Activated naive CD8-positive, alpha-beta T cell treated with anti-CD3 and anti-CD28 coated beads, Interleukin-2, amount 50 U/mL, for 24 hours (primary cell): ENCODE measurements around the gene CFDP1.
A peak's percentile ranks its signal among the peaks of the same experiment; 100 is the strongest.

Source experiments
- ATAC-seq: fragments of 150-1000 bp; cut with Tn5 transposase; one replicate; pipeline ENCODE4 v1.10.0; 2021
- DNase-seq: peaks from one replicate; pipeline ENCODE4 v3.0.0; 2021
- H3K27ac Mint-ChIP-seq: one replicate; pipeline ENCODE4 v1.8.0; 2021; ENCODE audit warnings: mild to moderate bottlenecking, mixed read lengths
- H3K27me3 Mint-ChIP-seq: one replicate; pipeline ENCODE4 v1.8.0; 2021; ENCODE audit warnings: mixed read lengths
- H3K36me3 Mint-ChIP-seq: one replicate; pipeline ENCODE4 v1.8.0; 2021; ENCODE audit warnings: low read depth, mixed read lengths
- H3K4me1 Mint-ChIP-seq: one replicate; pipeline ENCODE4 v1.8.0; 2021; ENCODE audit warnings: mixed read lengths
- H3K4me3 Mint-ChIP-seq: one replicate; pipeline ENCODE4 v1.8.0; 2021; ENCODE audit warnings: mild to moderate bottlenecking, moderate library complexity, mixed read lengths
- H3K9me3 Mint-ChIP-seq: one replicate; pipeline ENCODE4 v1.8.0; 2021; ENCODE audit warnings: mixed read lengths

The CFDP1 gene

DNA sequence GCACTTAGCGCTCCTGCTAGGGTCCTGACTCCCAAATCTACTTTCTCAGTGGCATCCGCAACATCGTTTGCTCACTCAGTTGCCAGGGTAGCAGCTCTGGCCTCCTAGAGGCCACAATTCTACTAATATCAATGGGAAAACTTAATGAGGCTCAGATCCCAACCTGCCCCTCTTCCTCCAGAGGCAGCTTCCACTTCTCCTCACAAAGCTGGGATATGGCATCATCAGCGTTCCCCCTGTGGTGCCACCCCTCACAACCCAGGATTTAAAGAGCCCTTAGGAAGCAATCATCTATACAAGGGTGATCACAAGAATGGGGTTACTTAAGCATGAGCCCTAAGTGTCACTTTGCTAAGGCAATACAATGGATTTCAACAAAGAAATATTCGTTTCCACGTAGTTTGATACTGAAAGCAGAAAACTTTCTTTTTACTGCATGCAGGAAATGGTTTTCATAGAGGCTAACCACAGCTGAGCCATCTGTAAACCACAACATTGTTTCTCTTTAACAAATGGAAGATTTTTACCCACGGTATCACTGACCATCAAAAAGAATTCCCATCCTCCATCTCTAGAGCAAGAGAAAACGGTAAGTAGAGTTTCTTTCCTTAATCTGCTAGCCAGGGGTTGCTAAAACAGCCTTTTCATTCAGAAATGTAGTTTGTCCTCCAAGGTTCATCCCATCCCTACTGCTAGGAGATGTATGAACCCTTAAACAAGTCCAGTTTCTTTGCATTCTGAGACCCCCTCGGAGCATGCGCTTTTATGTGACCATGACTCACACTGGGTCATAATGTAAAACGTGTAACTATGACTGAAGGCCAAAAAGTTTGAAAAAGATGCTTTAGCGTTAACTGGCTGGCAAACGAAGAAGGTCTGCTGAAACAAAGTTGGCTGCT is 113.5 kb downstream of the CFDP1 start:
- peaks cover 40% of the 10 kb centered on the region for H3K4me1 Mint-ChIP-seq
- H3K36me3 Mint-ChIP-seq = peaks cover 22% of the 10 kb centered on the region
- H3K9me3 Mint-ChIP-seq = no peaks in the 10 kb centered on the region
- peaks cover 7% of the 10 kb centered on the region for H3K27me3 Mint-ChIP-seq
- ATAC-seq = peak; percentile 53
- H3K27ac Mint-ChIP-seq = peak overlapping the region; percentile 50
- peak overlapping the region; percentile 12 for H3K4me3 Mint-ChIP-seq
- DNase-seq = no peak

DNA sequence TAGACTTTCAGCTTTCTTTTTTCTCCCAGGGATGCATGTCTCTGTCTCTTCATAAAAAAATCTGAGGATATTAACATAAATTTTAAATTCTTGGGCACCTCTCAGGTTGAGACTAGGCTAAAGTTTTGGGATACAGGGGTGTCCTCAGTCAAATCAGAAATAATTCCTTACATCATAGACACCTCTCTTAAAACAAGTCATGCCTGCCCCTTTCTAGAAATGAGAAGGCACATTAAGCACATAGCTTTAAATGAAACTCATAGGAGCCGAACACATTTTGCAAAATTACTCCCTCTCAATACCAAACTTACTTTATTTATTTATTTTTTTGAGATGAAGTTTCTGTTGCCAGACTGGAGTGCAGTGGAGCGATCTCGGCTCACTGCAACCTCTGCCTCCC is 114.6 kb downstream of the CFDP1 start:
- Mint-ChIP-seq H3K27me3 (peaks cover 4% of the 10 kb centered on the region), H3K4me3 (no peak overlapping the region), H3K27ac (no peak overlapping the region), H3K4me1 (peaks cover 40% of the 10 kb centered on the region), H3K9me3 (no peaks in the 10 kb centered on the region), H3K36me3 (peaks cover 19% of the 10 kb centered on the region)
- ATAC-seq = no peak
- no peak for DNase-seq

DNA sequence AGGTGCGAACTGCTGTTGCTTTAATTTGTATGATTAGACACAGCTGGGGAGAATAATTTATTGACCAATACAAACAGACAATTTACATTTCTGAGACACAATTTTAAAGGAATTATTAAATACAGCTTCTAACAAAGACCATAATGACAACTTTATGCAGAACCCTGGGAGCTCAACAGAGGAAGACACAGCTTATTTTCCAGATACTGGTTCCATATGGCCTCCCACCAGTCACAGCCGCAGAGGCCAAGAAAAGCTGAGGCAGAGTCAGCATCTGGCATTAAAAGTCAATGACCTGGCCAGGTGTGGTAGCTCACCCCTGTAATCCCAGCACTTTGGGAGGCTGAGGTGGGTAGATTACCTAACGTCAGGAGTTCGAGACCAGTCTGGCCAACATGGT is 115.8 kb downstream of the CFDP1 start:
- DNase-seq (no peak), ATAC-seq (peak; percentile 5)
- H3K27me3 Mint-ChIP-seq = peaks cover 2% of the 10 kb centered on the region
- H3K4me3 Mint-ChIP-seq = peak overlapping the region; percentile 11
- H3K36me3 Mint-ChIP-seq = peaks cover 21% of the 10 kb centered on the region
- peaks cover 40% of the 10 kb centered on the region for H3K4me1 Mint-ChIP-seq
- H3K27ac Mint-ChIP-seq = peak overlapping the region; percentile 72
- no peaks in the 10 kb centered on the region for H3K9me3 Mint-ChIP-seq

DNA sequence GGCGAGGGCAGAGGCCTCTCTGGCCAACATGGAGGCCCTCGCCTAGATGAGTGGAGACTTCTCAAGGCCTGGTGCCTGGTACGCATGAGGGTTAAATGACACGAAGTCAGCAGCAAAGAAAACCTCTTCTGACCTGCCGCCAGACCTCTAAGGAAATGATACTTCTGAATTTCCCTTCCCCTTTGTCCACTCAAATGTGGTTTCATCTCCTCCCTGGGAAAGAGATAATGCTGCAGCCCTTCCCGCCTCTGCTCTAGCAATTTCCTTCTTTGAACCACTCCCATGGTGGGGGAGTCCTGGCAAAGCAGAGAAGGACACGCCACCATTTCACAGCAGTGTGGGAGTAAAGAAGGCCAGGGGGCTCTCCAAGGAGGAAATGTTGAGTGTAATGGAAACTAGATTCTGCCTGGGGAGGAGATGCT is 116.2 kb downstream of the CFDP1 start:
- DNase-seq (peak; percentile 12), ATAC-seq (peak; percentile 58)
- H3K36me3 Mint-ChIP-seq = peaks cover 21% of the 10 kb centered on the region
- H3K9me3 Mint-ChIP-seq = no peaks in the 10 kb centered on the region
- peaks cover 2% of the 10 kb centered on the region for H3K27me3 Mint-ChIP-seq
- peak overlapping the region; percentile 72 for H3K27ac Mint-ChIP-seq
- H3K4me3 Mint-ChIP-seq = peak overlapping the region; percentile 11
- peaks cover 40% of the 10 kb centered on the region for H3K4me1 Mint-ChIP-seq

DNA sequence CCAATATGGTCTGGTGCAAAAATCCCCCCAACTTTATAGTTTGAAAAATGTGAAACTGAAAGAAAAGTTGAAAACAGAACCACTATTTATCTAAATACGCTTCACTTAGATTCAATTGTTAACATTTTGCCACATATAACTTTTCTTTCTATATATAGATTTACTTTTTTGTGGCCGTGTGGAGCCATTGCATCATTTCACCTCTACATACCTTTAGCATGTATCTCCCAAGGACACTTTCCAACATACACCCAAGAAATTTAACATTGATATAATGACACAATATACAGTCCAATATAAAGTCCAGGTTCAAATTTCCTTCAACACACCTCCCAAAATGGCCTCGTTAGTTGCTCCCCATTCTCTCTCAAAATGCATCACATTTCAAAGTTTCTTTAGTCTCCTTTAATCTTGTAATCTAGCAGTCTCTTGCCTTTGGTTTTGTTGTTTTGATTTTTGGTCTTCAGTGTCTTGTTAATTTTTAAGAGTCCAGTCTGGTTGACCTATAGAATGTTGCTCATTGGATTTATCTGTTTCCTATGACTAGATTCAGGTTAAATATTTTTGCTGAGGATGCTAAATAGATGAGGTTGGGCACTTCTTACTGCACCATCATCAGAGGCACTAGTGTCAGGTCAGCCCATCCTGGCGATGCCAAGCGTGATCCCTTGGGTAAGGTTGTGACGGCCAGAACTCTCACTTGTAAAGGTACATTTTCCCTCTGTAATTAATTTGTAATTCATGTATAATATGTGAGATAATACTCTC is 117.6 kb downstream of the CFDP1 start:
- H3K4me1 Mint-ChIP-seq = peaks cover 33% of the 10 kb centered on the region
- H3K9me3 Mint-ChIP-seq = no peaks in the 10 kb centered on the region
- no peak overlapping the region for H3K27ac Mint-ChIP-seq
- no peak for DNase-seq
- H3K27me3 Mint-ChIP-seq = peaks cover 2% of the 10 kb centered on the region
- peaks cover 21% of the 10 kb centered on the region for H3K36me3 Mint-ChIP-seq
- no peak overlapping the region for H3K4me3 Mint-ChIP-seq
- ATAC-seq = no peak

DNA sequence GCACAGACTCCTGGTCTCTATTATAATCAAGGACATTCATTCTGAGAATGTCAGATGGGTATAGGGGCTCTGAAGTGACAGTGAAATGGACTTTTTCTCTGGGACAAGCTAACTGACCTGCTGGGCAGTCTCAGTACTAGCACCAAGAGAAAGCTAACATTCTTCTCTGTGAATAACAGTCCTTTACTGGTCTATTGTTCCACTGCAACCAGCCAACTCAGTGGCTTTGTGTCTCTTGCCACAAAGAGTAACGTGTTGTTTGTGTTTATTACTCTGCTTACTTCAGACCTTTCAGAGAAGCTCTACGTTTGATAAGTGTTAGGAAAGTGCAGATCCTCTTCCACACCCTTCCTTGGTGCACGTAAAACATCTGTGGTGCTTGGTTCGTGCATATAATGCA is 120.4 kb downstream of the CFDP1 start:
- no peaks in the 10 kb centered on the region for H3K27me3 Mint-ChIP-seq
- peaks cover 10% of the 10 kb centered on the region for H3K4me1 Mint-ChIP-seq
- H3K4me3 Mint-ChIP-seq = no peak overlapping the region
- peaks cover 26% of the 10 kb centered on the region for H3K36me3 Mint-ChIP-seq
- ATAC-seq = no peak
- no peak for DNase-seq
- H3K9me3 Mint-ChIP-seq = no peaks in the 10 kb centered on the region
- H3K27ac Mint-ChIP-seq = no peak overlapping the region

DNA sequence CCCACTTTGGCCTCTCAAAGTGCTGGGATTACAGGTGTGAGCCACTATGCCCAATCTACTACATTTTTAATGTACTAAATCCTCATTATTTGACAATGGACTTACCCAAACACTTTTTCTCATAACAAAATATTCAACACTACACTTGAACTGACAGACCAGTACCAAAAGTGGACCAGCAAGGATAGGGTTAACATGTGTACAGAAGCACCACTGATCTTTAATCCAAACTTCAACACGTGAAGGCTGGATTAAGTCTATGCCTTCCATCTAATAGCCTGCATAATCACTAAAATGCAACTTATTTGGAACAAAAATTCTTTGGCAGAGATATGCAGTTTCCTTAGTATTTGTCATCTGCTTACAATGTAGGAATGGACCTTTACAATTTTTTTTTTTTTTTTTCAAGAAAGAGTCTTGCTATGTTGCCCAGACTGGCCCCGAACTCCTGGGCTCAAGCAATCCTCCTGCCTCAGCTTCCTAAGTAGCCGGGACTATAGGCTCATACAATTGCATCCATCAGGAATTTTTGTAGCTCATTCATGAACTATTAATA is 121.8 kb downstream of the CFDP1 start:
- no peaks in the 10 kb centered on the region for H3K9me3 Mint-ChIP-seq
- peaks cover 23% of the 10 kb centered on the region for H3K36me3 Mint-ChIP-seq
- ATAC-seq (no peak), DNase-seq (no peak)
- H3K27me3 Mint-ChIP-seq = no peaks in the 10 kb centered on the region
- H3K4me3 Mint-ChIP-seq = no peak overlapping the region
- H3K27ac Mint-ChIP-seq = no peak overlapping the region
- peaks cover 5% of the 10 kb centered on the region for H3K4me1 Mint-ChIP-seq

DNA sequence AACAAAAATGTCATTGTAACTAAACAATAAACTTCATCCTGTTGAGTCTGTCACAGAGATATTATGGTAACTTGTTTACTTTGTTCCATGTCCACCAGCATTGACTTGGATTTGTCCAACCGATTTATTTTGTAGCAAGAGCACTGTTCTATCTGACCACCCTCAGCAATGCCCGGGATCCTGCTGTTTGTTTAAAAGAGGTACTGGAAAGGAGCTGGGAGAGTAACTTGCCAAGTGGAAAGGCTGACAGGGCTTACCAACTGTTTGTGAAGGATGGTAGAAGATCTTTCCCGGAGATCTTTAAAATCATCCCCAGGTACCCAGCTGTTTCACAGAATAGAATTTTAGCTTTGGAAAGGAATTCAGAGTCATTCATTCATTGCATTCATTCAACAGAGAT is 122.8 kb downstream of the CFDP1 start:
- H3K4me1 Mint-ChIP-seq = peaks cover 14% of the 10 kb centered on the region
- no peak overlapping the region for H3K4me3 Mint-ChIP-seq
- peaks cover 19% of the 10 kb centered on the region for H3K36me3 Mint-ChIP-seq
- no peak for ATAC-seq
- DNase-seq = no peak
- no peak overlapping the region for H3K27ac Mint-ChIP-seq
- H3K27me3 Mint-ChIP-seq = no peaks in the 10 kb centered on the region
- H3K9me3 Mint-ChIP-seq = no peaks in the 10 kb centered on the region

DNA sequence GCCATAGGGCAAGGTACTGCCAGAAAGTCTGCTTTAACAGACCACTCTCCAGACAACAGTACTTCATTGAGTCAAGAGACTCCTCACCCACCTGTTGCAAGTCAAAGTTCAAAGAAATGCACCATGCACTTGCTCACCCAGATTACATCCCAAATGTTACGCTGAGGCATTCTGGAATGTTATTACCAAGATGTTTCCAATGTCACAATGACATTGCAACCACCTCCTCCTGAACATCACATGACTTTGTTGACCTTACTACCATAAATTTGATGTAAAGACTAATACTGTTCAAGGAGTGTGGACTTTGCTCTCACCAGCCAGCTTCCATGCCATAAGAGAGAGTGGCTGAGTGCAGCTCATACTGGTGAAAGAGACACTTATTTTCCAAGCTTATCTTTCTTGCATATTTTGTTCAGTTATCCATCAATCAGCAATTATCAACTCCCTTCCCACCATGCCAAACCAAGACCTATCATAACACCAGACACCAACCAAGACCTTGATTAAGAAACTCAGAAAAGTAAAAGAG is 123.3 kb downstream of the CFDP1 start:
- H3K27ac Mint-ChIP-seq = no peak overlapping the region
- H3K36me3 Mint-ChIP-seq = peaks cover 23% of the 10 kb centered on the region
- H3K27me3 Mint-ChIP-seq = no peaks in the 10 kb centered on the region
- no peak overlapping the region for H3K4me3 Mint-ChIP-seq
- ATAC-seq (no peak), DNase-seq (no peak)
- no peaks in the 10 kb centered on the region for H3K9me3 Mint-ChIP-seq
- H3K4me1 Mint-ChIP-seq = peaks cover 19% of the 10 kb centered on the region

DNA sequence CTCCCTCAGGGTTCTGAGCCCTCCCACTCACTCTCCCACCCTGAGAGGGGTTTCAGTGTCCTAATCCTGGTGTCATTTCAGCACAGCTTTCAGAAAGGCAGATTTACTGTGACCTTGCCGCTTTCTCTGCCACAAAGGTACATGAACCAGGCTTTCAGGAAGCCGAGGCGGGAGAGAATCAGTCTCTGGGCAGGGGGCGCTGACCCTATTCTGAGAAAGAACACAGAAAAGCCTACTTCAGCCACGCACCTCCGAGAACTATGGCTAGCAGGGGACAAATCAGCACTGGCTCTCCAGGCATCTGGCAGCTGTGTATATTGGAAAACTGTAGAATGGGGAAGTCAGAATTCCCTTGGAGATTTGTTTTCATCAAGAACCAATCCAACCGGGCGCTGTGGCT is 124.1 kb downstream of the CFDP1 start:
- no peak overlapping the region for H3K4me3 Mint-ChIP-seq
- ATAC-seq (no peak), DNase-seq (no peak)
- no peaks in the 10 kb centered on the region for H3K9me3 Mint-ChIP-seq
- peaks cover 25% of the 10 kb centered on the region for H3K4me1 Mint-ChIP-seq
- H3K36me3 Mint-ChIP-seq = peaks cover 29% of the 10 kb centered on the region
- H3K27ac Mint-ChIP-seq = no peak overlapping the region
- H3K27me3 Mint-ChIP-seq = no peaks in the 10 kb centered on the region

DNA sequence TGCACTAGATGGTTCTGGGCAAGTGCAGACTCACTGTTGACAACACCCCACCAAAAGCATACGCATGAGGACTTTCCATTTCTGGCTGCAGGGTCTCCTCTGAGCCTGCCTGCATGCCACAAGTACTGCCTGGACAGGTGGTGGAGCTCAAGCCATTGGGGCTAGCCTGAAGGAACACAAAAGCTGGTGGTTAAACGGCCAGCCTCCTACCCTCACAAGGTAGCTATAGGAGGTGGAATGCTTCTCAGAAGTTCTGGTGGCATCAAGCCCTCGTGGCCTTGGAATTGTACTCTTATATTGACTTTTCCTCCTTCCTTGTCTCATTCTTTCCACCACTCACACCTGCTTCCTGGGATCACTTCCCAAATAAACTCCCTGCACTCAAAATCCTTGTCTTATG is 125.3 kb downstream of the CFDP1 start:
- H3K4me1 Mint-ChIP-seq = peaks cover 25% of the 10 kb centered on the region
- H3K27ac Mint-ChIP-seq = no peak overlapping the region
- no peaks in the 10 kb centered on the region for H3K9me3 Mint-ChIP-seq
- H3K4me3 Mint-ChIP-seq = no peak overlapping the region
- no peak for DNase-seq
- H3K27me3 Mint-ChIP-seq = no peaks in the 10 kb centered on the region
- ATAC-seq = no peak
- peaks cover 31% of the 10 kb centered on the region for H3K36me3 Mint-ChIP-seq

DNA sequence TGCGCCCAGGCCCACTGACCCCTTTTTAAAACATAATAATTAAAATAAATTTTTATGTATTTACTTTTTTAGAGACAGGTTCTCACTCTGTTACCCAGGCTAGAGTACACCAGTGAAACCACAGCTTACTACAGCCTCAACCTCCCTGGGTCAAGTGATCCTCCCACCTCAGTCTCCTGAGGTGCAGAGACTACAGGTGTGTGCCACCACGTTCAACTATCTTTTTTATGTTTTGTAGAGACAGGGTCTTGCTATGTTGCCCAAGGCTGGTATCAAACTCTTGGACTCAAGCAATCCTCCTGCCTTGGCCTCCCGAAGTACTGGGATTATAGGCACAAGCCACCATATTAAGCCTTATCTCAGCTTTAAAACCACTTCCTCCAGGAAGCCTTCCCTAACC is 125.8 kb downstream of the CFDP1 start:
- Mint-ChIP-seq H3K36me3 (peaks cover 32% of the 10 kb centered on the region), H3K27ac (no peak overlapping the region), H3K27me3 (no peaks in the 10 kb centered on the region), H3K4me1 (peaks cover 25% of the 10 kb centered on the region), H3K4me3 (no peak overlapping the region), H3K9me3 (no peaks in the 10 kb centered on the region)
- ATAC-seq = no peak
- DNase-seq = no peak

DNA sequence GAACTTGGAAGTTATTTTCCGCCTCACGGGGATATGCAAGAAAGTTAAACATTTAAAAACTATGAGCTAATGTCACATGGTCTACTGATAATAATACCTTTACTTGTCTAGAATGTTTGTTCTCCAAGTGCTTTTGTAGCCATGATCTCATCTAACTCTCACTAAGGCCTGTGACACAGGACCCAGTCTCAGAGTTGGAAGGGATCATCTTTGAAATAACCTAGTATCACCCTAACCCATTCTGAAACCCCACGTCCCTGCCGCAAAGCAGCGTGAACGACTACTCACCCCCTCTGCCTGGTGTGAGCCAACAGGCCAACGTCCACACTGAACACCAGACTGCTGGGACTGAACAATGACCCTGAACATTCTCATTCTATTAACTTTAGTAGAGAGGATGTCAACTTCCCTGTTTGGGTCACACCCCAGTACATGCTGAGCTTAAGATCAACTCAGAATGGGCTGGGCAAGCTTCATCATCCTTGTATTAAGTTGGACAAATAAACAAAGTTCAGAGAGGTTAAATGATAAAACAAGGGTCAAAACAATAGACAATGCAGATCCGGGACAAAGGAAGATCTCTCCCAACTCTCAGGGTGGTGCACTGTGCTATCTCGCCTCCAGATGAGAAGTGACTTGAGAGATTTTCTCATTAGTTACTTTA is 127.1 kb downstream of the CFDP1 start:
- peaks cover 25% of the 10 kb centered on the region for H3K4me1 Mint-ChIP-seq
- H3K27ac Mint-ChIP-seq = peak overlapping the region; percentile 28
- ATAC-seq = no peak
- H3K9me3 Mint-ChIP-seq = no peaks in the 10 kb centered on the region
- H3K36me3 Mint-ChIP-seq = peaks cover 45% of the 10 kb centered on the region
- H3K4me3 Mint-ChIP-seq = no peak overlapping the region
- no peak for DNase-seq
- no peaks in the 10 kb centered on the region for H3K27me3 Mint-ChIP-seq

DNA sequence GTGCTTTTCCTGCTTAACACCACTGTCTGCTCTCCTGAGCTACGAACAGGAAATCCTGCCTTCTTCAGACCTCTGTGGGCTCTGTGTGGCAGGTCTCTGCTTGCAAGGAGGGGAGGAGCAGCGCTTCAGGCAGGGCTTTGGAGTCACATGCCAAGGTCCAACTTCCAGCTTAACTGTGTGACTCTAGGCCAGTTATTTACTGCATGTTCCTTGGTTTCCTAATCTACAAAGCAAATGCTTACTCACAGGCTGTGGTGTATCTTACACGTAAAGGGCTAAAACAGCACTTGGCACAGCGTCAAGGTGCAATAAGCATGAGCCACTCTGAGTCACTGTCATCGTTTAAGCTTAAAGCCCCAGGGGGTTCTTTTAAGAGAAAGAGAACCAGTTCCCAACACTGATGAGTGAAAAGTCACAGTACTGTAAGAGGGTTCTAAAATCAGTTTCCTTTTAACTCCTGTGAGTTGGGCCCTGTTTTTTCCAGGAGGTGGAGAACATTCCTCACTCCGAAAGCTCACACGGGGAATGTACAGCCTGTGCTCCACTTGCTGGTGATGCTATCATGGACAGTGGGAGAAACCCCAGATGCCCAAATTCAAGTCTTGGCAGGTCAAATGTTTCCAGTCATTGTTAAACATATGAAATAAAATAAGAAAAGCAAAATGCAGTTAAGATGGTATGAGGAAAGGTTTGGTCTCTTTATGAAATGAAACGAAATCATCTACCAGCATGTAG is 127.8 kb downstream of the CFDP1 start:
- ATAC-seq = peak; percentile 98
- H3K4me3 Mint-ChIP-seq = no peak overlapping the region
- peaks cover 52% of the 10 kb centered on the region for H3K36me3 Mint-ChIP-seq
- H3K27me3 Mint-ChIP-seq = no peaks in the 10 kb centered on the region
- H3K4me1 Mint-ChIP-seq = peaks cover 25% of the 10 kb centered on the region
- DNase-seq = peak; percentile 56
- no peaks in the 10 kb centered on the region for H3K9me3 Mint-ChIP-seq
- peak overlapping the region; percentile 58 for H3K27ac Mint-ChIP-seq
